Stimulated activated CD4-positive, alpha-beta T cell treated with anti-CD3 and anti-CD28 coated beads, TNF-alpha, amount 100 ng/mL, for 4 hours (primary cell): ENCODE results near the gene CTAGE1.
"Not testable (repeated sequence)": the region's sequence is repeated elsewhere in the genome, so short reads cannot be mapped to it uniquely, and the experiment has no call there.

Source experiments
- DNase-seq, 3 experiments: peaks; one replicate each; pipeline ENCODE4 v3.0.0-alpha.2; 2020; ENCODE audit warnings: low read depth in 3 of 3

CTAGE1 gene

GRCh38 chr18:22417496-22418188 is at the start of gene CTAGE1:
Gene CTAGE1, minus strand, starts transcription at chr18:22417915. Its CDS starts 104 bp downstream, at chr18:22417811.
- DNase-seq: no peak

GRCh38 chr18:22466608-22467395 is 49.1 kb upstream of the CTAGE1 start:
- no peak for DNase-seq

- DNase-seq: no peak
These were observed 48.2 kb upstream of the CTAGE1 start for GRCh38 chr18:22465859-22466457.

- no peak for DNase-seq
These were observed 45.4 kb upstream of the CTAGE1 start for GRCh38 chr18:22463076-22463475.

- no peak for DNase-seq
These were observed 41.8 kb upstream of the CTAGE1 start for GRCh38 chr18:22459491-22459890.

- DNase-seq: no peak
These were observed 39.8 kb upstream of the CTAGE1 start for GRCh38 chr18:22457524-22457923.

- DNase-seq: no peak
These were observed 38.8 kb upstream of the CTAGE1 start for GRCh38 chr18:22456547-22456946.

- no peak for DNase-seq
These were observed 38.4 kb upstream of the CTAGE1 start for GRCh38 chr18:22456116-22456480.

- DNase-seq: no peak
These were observed 37.9 kb upstream of the CTAGE1 start for GRCh38 chr18:22455425-22456115.

GRCh38 chr18:22453315-22453714 is 35.6 kb upstream of the CTAGE1 start:
- no peak for DNase-seq

GRCh38 chr18:22452226-22452668 is 34.5 kb upstream of the CTAGE1 start:
- no peak for DNase-seq

- DNase-seq: no peak
These were observed 34.1 kb upstream of the CTAGE1 start for GRCh38 chr18:22451796-22452195.

GRCh38 chr18:22450766-22451165 is 33.1 kb upstream of the CTAGE1 start:
- not testable (repeated sequence) for DNase-seq

- not testable (repeated sequence) for DNase-seq
These were observed 32.6 kb upstream of the CTAGE1 start for GRCh38 chr18:22450318-22450717.

- DNase-seq: not testable (repeated sequence)
These were observed 32.0 kb upstream of the CTAGE1 start for GRCh38 chr18:22449753-22450152.

- no peak for DNase-seq
These were observed 30.5 kb upstream of the CTAGE1 start for GRCh38 chr18:22448238-22448637.

GRCh38 chr18:22447792-22448191 is 30.1 kb upstream of the CTAGE1 start:
- DNase-seq: no peak

- no peak for DNase-seq
These were observed 29.2 kb upstream of the CTAGE1 start for GRCh38 chr18:22446911-22447310.

- DNase-seq: no peak
These were observed 28.6 kb upstream of the CTAGE1 start for GRCh38 chr18:22446325-22446724.

GRCh38 chr18:22441638-22442037 is 23.9 kb upstream of the CTAGE1 start:
- no peak for DNase-seq

- no peak for DNase-seq
These were observed 21.7 kb upstream of the CTAGE1 start for GRCh38 chr18:22439447-22439846.

GRCh38 chr18:22436136-22436535 is 18.4 kb upstream of the CTAGE1 start:
- DNase-seq: no peak
